ENCODE results near the gene NLK. TPM values are rescaled to one million over a fixed set of nuclear protein-coding genes. Genes with fewer than 3 reads are reported as not detected.
A peak's percentile ranks its signal among the peaks of the same experiment; 100 is the strongest.

The NLK gene
- total RNA-seq, 1 donor from 2014 or later, result 26.3 TPM

- H3K9me3 ChIP-seq (replicated peaks), result peaks cover 11% of the 10 kb centered on the region
- H3K4me3 ChIP-seq, result no peak overlapping the region
- H3K27me3 ChIP-seq (ENCODE audit: low read depth), result no peaks in the 10 kb centered on the region
- no peak for TF ChIP-seq CTCF (IDR thresholded peaks at IDR 0.05; ENCODE audit: borderline replicate concordance)
- intact Hi-C loops (cut with micrococcal nuclease), result no loop called here
- peaks cover 25% of the 10 kb centered on the region for H3K4me1 ChIP-seq
- no peak for DNase-seq
- H3K36me3 ChIP-seq, result no peaks in the 10 kb centered on the region
- no peak overlapping the region for H3K27ac ChIP-seq (replicated peaks)
Observed at GRCh38 chr17:28110184-28110583, 67.7 kb downstream of the NLK start.

GRCh38 chr17:28112181-28112580 is 69.7 kb downstream of the NLK start:
- Histone ChIP-seq H3K27me3 (ENCODE audit: low read depth) (no peaks in the 10 kb centered on the region), H3K4me3 (no peak overlapping the region), H3K27ac (replicated peaks) (peak overlapping the region; percentile 73), H3K36me3 (no peaks in the 10 kb centered on the region), H3K9me3 (replicated peaks) (peaks cover 11% of the 10 kb centered on the region), H3K4me1 (peaks cover 31% of the 10 kb centered on the region)
- intact Hi-C loops (cut with micrococcal nuclease), result no loop called here
- TF ChIP-seq CTCF (IDR thresholded peaks at IDR 0.05; ENCODE audit: borderline replicate concordance), result no peak
- DNase-seq, result no peak

- Histone ChIP-seq H3K4me1 (peaks cover 36% of the 10 kb centered on the region), H3K27me3 (ENCODE audit: low read depth) (no peaks in the 10 kb centered on the region), H3K4me3 (no peak overlapping the region), H3K9me3 (replicated peaks) (peaks cover 11% of the 10 kb centered on the region), H3K27ac (replicated peaks) (peak overlapping the region; percentile 73), H3K36me3 (no peaks in the 10 kb centered on the region)
- intact Hi-C loops (cut with micrococcal nuclease), result no loop called here
- TF ChIP-seq CTCF (IDR thresholded peaks at IDR 0.05; ENCODE audit: borderline replicate concordance), result no peak
- DNase-seq, result no peak
Observed at GRCh38 chr17:28112606-28113005, 70.1 kb downstream of the NLK start.

- DNase-seq, result no peak
- H3K36me3 ChIP-seq, result no peaks in the 10 kb centered on the region
- no peak overlapping the region for H3K4me3 ChIP-seq
- H3K9me3 ChIP-seq (replicated peaks), result peaks cover 11% of the 10 kb centered on the region
- TF ChIP-seq CTCF (IDR thresholded peaks at IDR 0.05; ENCODE audit: borderline replicate concordance), result no peak
- intact Hi-C loops (cut with micrococcal nuclease), result no loop called here
- H3K27ac ChIP-seq (replicated peaks), result peak overlapping the region; percentile 73
- no peaks in the 10 kb centered on the region for H3K27me3 ChIP-seq (ENCODE audit: low read depth)
- H3K4me1 ChIP-seq, result peaks cover 42% of the 10 kb centered on the region
Observed at GRCh38 chr17:28113269-28113668, 70.8 kb downstream of the NLK start.

GRCh38 chr17:28115046-28115445 is 72.6 kb downstream of the NLK start:
- H3K27me3 ChIP-seq (ENCODE audit: low read depth), result no peaks in the 10 kb centered on the region
- no peak for DNase-seq
- intact Hi-C loops (cut with micrococcal nuclease), result no loop called here
- no peaks in the 10 kb centered on the region for H3K36me3 ChIP-seq
- H3K9me3 ChIP-seq (replicated peaks), result peaks cover 6% of the 10 kb centered on the region
- TF ChIP-seq CTCF (IDR thresholded peaks at IDR 0.05; ENCODE audit: borderline replicate concordance), result no peak
- H3K4me1 ChIP-seq, result peaks cover 58% of the 10 kb centered on the region
- H3K27ac ChIP-seq (replicated peaks), result no peak overlapping the region
- H3K4me3 ChIP-seq, result no peak overlapping the region

GRCh38 chr17:28117304-28117703 is 74.8 kb downstream of the NLK start:
- peaks cover 54% of the 10 kb centered on the region for H3K4me1 ChIP-seq
- H3K4me3 ChIP-seq, result no peak overlapping the region
- H3K27ac ChIP-seq (replicated peaks), result no peak overlapping the region
- no peaks in the 10 kb centered on the region for H3K9me3 ChIP-seq (replicated peaks)
- H3K36me3 ChIP-seq, result no peaks in the 10 kb centered on the region
- DNase-seq, result no peak
- TF ChIP-seq CTCF (IDR thresholded peaks at IDR 0.05; ENCODE audit: borderline replicate concordance), result no peak
- intact Hi-C loops (cut with micrococcal nuclease), result no loop called here
- H3K27me3 ChIP-seq (ENCODE audit: low read depth), result no peaks in the 10 kb centered on the region
